ENCODE results near the gene TMEM132D.

GRCh38 chr12:129779033-129779432 is 124.8 kb downstream of the TMEM132D start:
- TF ChIP-seq CTCF (IDR thresholded peaks at IDR 0.05) (no peak), POLR2A (IDR thresholded peaks at IDR 0.05) (no peak)
